HepG2 (cell line): ENCODE data around the gene PLD2. TPM values are rescaled to one million over a fixed set of nuclear protein-coding genes. Genes with fewer than 3 reads are reported as not detected.

Experiments used
- ATAC-seq: fragments of 200-7000 bp; cut with Tn5 transposase; 3 replicates; pipeline ENCODE4 v1.9.1; 2020; ENCODE audit warnings: mild to moderate bottlenecking, moderate library complexity
- BruUV-seq: library from RNA; stranded (reverse); fragments of 400-500 nt; replicated peaks from 2 replicates; lab custom pipeline; 2021; lab: Mats Ljungman, UMichigan
- CTCF ChIA-PET: fragments of 300-600 bp; formaldehyde crosslinking; extraction: SDS; loops from one replicate; lab custom pipeline; 2021; ENCODE audit warnings: low total read pairs, inconsistent platforms, low intra/inter-chr PET ratio; lab: Yijun Ruan, JAX
- POLR2A ChIA-PET: fragments of 350-600 bp; sonication (Branson Sonifier 250); formaldehyde crosslinking; loops from one replicate; lab custom pipeline; 2020; ENCODE audit warnings: antibody characterized with exemption, inconsistent platforms; lab: Yijun Ruan, JAX
- DNase-seq: peaks from one replicate; pipeline ENCODE4 v3.0.0-alpha.2; 2015; ENCODE audit warnings: low spot score
- FAIRE-seq: peaks from 3 replicates; lab custom pipeline; 2011; peaks lifted over from hg19 to GRCh38; lab: Jason Lieb, UNC
- H2AFZ ChIP-seq: one replicate; pipeline ENCODE4 v1.6.1; 2011; ENCODE audit warnings: low read length, inconsistent platforms
- H3K27ac ChIP-seq: fragments of 300-600 bp; 3 replicates; pipeline ENCODE4 v1.8.0; 2011; ENCODE audit warnings: mixed run types, mild to moderate bottlenecking, mixed read lengths, low read length, inconsistent platforms; ENCODE audit not compliant: insufficient read depth; ENCODE audit errors: extremely low read length
- H3K27me3 ChIP-seq, 2 experiments: fragments of 200-600 bp in 1 of 2; 2 replicates in 1 of 2; 3 replicates in 1 of 2; pipeline versions ENCODE4 v1.6.0 to v1.8.0; 2011; ENCODE audit warnings: low read length in 2 of 2, mild to moderate bottlenecking in 2 of 2, moderate library complexity in 2 of 2, inconsistent platforms in 1 of 2; ENCODE audit not compliant: insufficient read depth in 2 of 2, control insufficient read depth in 1 of 2
- H3K36me3 ChIP-seq, 2 experiments: fragments of 200-600 bp in 1 of 2; replicated peaks in 1 of 2; 2 replicates in 1 of 2; 3 replicates in 1 of 2; pipeline versions ENCODE4 v1.5.1 to v1.8.0; 2011; ENCODE audit warnings: low read length in 2 of 2, inconsistent platforms in 1 of 2; ENCODE audit not compliant: insufficient read depth in 2 of 2, control insufficient read depth in 1 of 2
- H3K4me1 ChIP-seq: 2 replicates; pipeline ENCODE4 v1.5.1; 2012; ENCODE audit warnings: low read length, inconsistent platforms; ENCODE audit not compliant: insufficient read depth
- H3K4me2 ChIP-seq: 2 replicates; pipeline ENCODE4 v1.6.0; 2011; ENCODE audit warnings: low read depth, low read length, inconsistent platforms
- H3K4me3 ChIP-seq, 3 experiments: fragments of 200-600 bp in 1 of 3; sonication (generic), shearing (Covaris generic) in 1 of 3; replicated peaks in 1 of 3; 2 replicates each; pipeline ENCODE4 v1.5.1; 2011 to 2016; ENCODE audit warnings: low read length in 3 of 3, inconsistent platforms in 2 of 3, low read depth in 2 of 3, mild to moderate bottlenecking in 2 of 3, control low read depth in 1 of 3, mixed read lengths in 1 of 3; ENCODE audit not compliant: insufficient read depth in 1 of 3
- H3K79me2 ChIP-seq: one replicate; pipeline ENCODE4 v1.6.1; 2011; ENCODE audit warnings: low read length, inconsistent platforms; ENCODE audit not compliant: insufficient read depth
- H3K9ac ChIP-seq: 2 replicates; pipeline ENCODE4 v1.6.0; 2011; ENCODE audit warnings: mild to moderate bottlenecking, low read depth, low read length, inconsistent platforms; ENCODE audit not compliant: insufficient read depth
- H3K9me3 ChIP-seq: 2 replicates; pipeline ENCODE4 v1.5.1; 2012; ENCODE audit warnings: mild to moderate bottlenecking, low read length
- H4K20me1 ChIP-seq: 2 replicates; pipeline ENCODE4 v1.6.0; 2011; ENCODE audit warnings: inconsistent platforms, mild to moderate bottlenecking, low read length, moderate library complexity; ENCODE audit not compliant: insufficient read depth
- ARNT ChIP-seq: fragments of 450-650 bp; IDR thresholded peaks from 2 replicates; pipeline ENCODE4 v1.6.1; 2017
- CREB1 ChIP-seq, 2 experiments: fragments of 450-650 bp in 1 of 2; IDR thresholded peaks; 2 replicates each; pipeline ENCODE4 v1.6.1; 2016 to 2017; ENCODE audit warnings: control low read depth in 1 of 2, mild to moderate bottlenecking in 1 of 2, missing compliant biosample characterization in 1 of 2, missing genetic modification characterization in 1 of 2
- MAFF ChIP-seq: IDR thresholded peaks from 2 replicates; pipeline ENCODE4 v1.6.1; 2011; ENCODE audit warnings: low read depth, low read length, improper control_type of control experiment
- MAFK ChIP-seq, 2 experiments: IDR thresholded peaks in 1 of 2; conservative IDR thresholded peaks in 1 of 2; 2 replicates each; pipeline ENCODE4 v1.6.1; 2011; ENCODE audit warnings: improper control_type of control experiment in 2 of 2, low read length in 2 of 2
- TAF15 ChIP-seq: fragments of 200-400 bp; formaldehyde crosslinking; IDR thresholded peaks from one replicate; pipeline ENCODE4 v1.6.1; 2018; ENCODE audit warnings: mild to moderate bottlenecking, low read depth, low read length; ENCODE audit not compliant: poor library complexity, severe bottlenecking
- ZC3H13 ChIP-seq: sonication (generic); formaldehyde crosslinking; IDR thresholded peaks from 2 replicates; pipeline ENCODE4 v1.8.1; 2023; ENCODE audit warnings: mild to moderate bottlenecking, missing genetic modification reagents, moderate library complexity
- WGBS: methylation state at CpG from one replicate; pipeline ENCODE4 v1.1.6; 2017; ENCODE audit warnings: low lambda C conversion rate; 5-methylcytosine and 5-hydroxymethylcytosine counted together
- in situ Hi-C: cut with HindIII; loops from 2 replicates; pipeline ENCODE4 v1.10.0; 2017; ENCODE audit warnings: low pct_unique_long_range_greater_than_20kb; ENCODE audit not compliant: extremely low pct_ligation_motif_present
- intact Hi-C: fragments of 100-400 bp; cut with micrococcal nuclease; formaldehyde crosslinking; loops from one replicate; pipeline ENCODE4 v1.10.0; 2022; ENCODE audit not compliant: unreplicated experiment
- polyA plus RNA-seq, 8 experiments: library from polyadenylated mRNA; depleted of rRNA in 3 of 8; stranded (reverse) in 7 of 8; unstranded in 1 of 8; fragments of >200 nt; fragmentation: Illumina TruSeq in 4 of 8; extraction: Trizol in 4 of 8; gene quantifications; 2 replicates each; pipeline versions ENCODE4 v1.2.1 to v1.2.3, GENCODE V29; 2011 to 2016; ENCODE audit warnings: low read depth in 4 of 8, missing spikeins in 1 of 8, mixed read lengths in 1 of 8; ENCODE audit not compliant: insufficient read depth in 1 of 8
- total RNA-seq, 5 experiments: library from RNA; depleted of rRNA; stranded (reverse); fragments of >200 nt; fragmentation: Illumina TruSeq; extraction: Trizol; gene quantifications; 2 replicates each; pipeline ENCODE4 v1.2.3, GENCODE V29; 2016; ENCODE audit warnings: low read depth in 1 of 5

PLD2 gene
- total and polyA plus RNA-seq, 2 of the 13 experiments (the other 11 are each of a cell fraction or from before 2014, with no cell fraction given) = 13.4 to 29.7 TPM

- intact Hi-C loops = loop anchor here (5.0 kb wide), 1 partner anchor 37 kb away; the partner anchor contains the start of gene MED11
- DNase-seq = peak; percentile 43
- no TSS peak for BruUV-seq
- in situ Hi-C loops = no loop called here
- TF ChIP-seq CREB1 (IDR thresholded peaks at IDR 0.05) (peak; percentile 29; the same call in 1 of the 2 replicates), CREB1 (CRISPR knock-in tag; IDR thresholded peaks at IDR 0.05) (0 out of 2 replicates have a peak, but pooled peaks have one; percentile 24), ARNT (no peak), MAFF (peak; percentile 70), TAF15 (no peak), ZC3H13 (CRISPR knock-in tag) (no peak), MAFK (conservative IDR thresholded peaks at IDR 0.05 in 1 of 2, IDR thresholded peaks at IDR 0.05 in 1 of 2; ENCODE audit: low read length in 2 of 2) (peak; percentile 59 to 61)
- Histone ChIP-seq H4K20me1 (no peaks in the 10 kb centered on the region; the same call in 1 of the 2 replicates), H3K4me2 (peak overlapping the region; percentile 27; the same call in 1 of the 2 replicates), H2AFZ (no peak overlapping the region), H3K27me3 (no peaks in the 10 kb centered on the region; a peak in 1 of 5 replicates), H3K4me3 (no peak overlapping the region), H3K9ac (no peak overlapping the region), H3K27ac (peak overlapping the region; percentile 38), H3K36me3 (no peaks in the 10 kb centered on the region; a peak in 1 of 5 replicates), H3K9me3 (no peaks in the 10 kb centered on the region), H3K4me1 (peaks cover 62% of the 10 kb centered on the region), H3K79me2 (peaks cover 27% of the 10 kb centered on the region)
- CTCF ChIA-PET = no interaction called here
- no peak for FAIRE-seq
- POLR2A ChIA-PET = interaction anchor here (1.4 to 13.3 kb wide), 2 partner anchors 19 to 38 kb away, joined by 5 to 317 read pairs; partner anchors contain the start of genes GLTPD2, MED11 and VMO1
- WGBS = 93% methylated on average over 2 of the region's 2 CpGs
- ATAC-seq = no peak
Observed at GRCh38 chr17:4769628-4770027, 37.3 kb upstream of the PLD2 start.
